SK-N-SH (cell line): Measurements from ENCODE around the gene PSD2. TPM values are rescaled to one million over a fixed set of nuclear protein-coding genes. Genes with fewer than 3 reads are reported as not detected.

Source experiments
- CTCF ChIA-PET: fragments of 300-600, 350-600 bp; formaldehyde crosslinking; extraction: SDS; loops from one replicate; lab custom pipeline; 2021; lab: Yijun Ruan, JAX
- POLR2A ChIA-PET: fragments of 350-600 bp; sonication (Branson Sonifier 250); formaldehyde crosslinking; extraction: SDS; loops from one replicate; lab custom pipeline; 2020; ENCODE audit warnings: antibody characterized with exemption, inconsistent platforms; lab: Yijun Ruan, JAX
- DNase-seq: peaks from one replicate; pipeline ENCODE4 v3.0.0; 2012
- H2AFZ ChIP-seq: fragments of 200-600 bp; sonication (generic); 2 replicates; pipeline ENCODE4 v1.8.1; 2016; ENCODE audit warnings: antibody characterized with exemption, mild to moderate bottlenecking, low read depth
- H3F3A ChIP-seq: fragments of 200-600 bp; sonication (generic); replicated peaks from 2 replicates; pipeline ENCODE3; 2016; ENCODE audit warnings: antibody characterized with exemption, mild to moderate bottlenecking; ENCODE audit not compliant: insufficient read depth
- H3K27ac ChIP-seq, 2 experiments: fragments of 200-500 bp in 1 of 2; fragments of 200-600 bp in 1 of 2; sonication (Bioruptor generic) in 1 of 2; sonication (generic), shearing (Covaris generic) in 1 of 2; 2 replicates each; pipeline versions ENCODE4 v1.5.1 to v1.6.1; 2014 to 2016; ENCODE audit warnings: low read depth in 2 of 2, inconsistent platforms in 1 of 2, low read length in 1 of 2, mild to moderate bottlenecking in 1 of 2, mixed read lengths in 1 of 2
- H3K27me3 ChIP-seq: fragments of 200-600 bp; sonication (generic), shearing (Covaris generic); 2 replicates; pipeline ENCODE4 v1.6.1; 2016; ENCODE audit warnings: mixed run types; ENCODE audit not compliant: insufficient read depth
- H3K36me3 ChIP-seq, 2 experiments: fragments of 200-500 bp in 1 of 2; fragments of 200-600 bp in 1 of 2; sonication (Bioruptor generic) in 1 of 2; sonication (generic) in 1 of 2; replicated peaks in 1 of 2; 2 replicates each; pipeline versions ENCODE3 to v1.5.1; 2014 to 2016; ENCODE audit warnings: low read length in 1 of 2, mild to moderate bottlenecking in 1 of 2; ENCODE audit not compliant: insufficient read depth in 2 of 2, control insufficient read depth in 1 of 2
- H3K4me1 ChIP-seq, 2 experiments: fragments of 200-500 bp in 1 of 2; fragments of 200-600 bp in 1 of 2; sonication (Bioruptor generic) in 1 of 2; sonication (generic), shearing (Covaris generic) in 1 of 2; 2 replicates each; pipeline versions ENCODE4 v1.5.1 to v1.6.1; 2014 to 2016; ENCODE audit warnings: low read depth in 1 of 2, low read length in 1 of 2, mixed run types in 1 of 2; ENCODE audit not compliant: insufficient read depth in 2 of 2, control insufficient read depth in 1 of 2
- H3K4me2 ChIP-seq: fragments of 200-600 bp; sonication (generic), shearing (Covaris generic); 2 replicates; pipeline ENCODE4 v1.6.1; 2017; ENCODE audit warnings: mixed run types
- H3K4me3 ChIP-seq, 2 experiments: fragments of 200-500 bp in 1 of 2; fragments of 200-600 bp in 1 of 2; sonication (Bioruptor generic) in 1 of 2; sonication (generic), shearing (Covaris generic) in 1 of 2; 2 replicates each; pipeline versions ENCODE4 v1.5.1 to v1.8.1; 2014 to 2016; ENCODE audit warnings: low read depth in 2 of 2, inconsistent platforms in 1 of 2, low read length in 1 of 2, mild to moderate bottlenecking in 1 of 2, mixed read lengths in 1 of 2, moderate library complexity in 1 of 2
- H3K79me2 ChIP-seq: fragments of 200-600 bp; sonication (generic); 2 replicates; pipeline ENCODE4 v1.8.1; 2017; ENCODE audit warnings: mild to moderate bottlenecking; ENCODE audit not compliant: insufficient read depth
- H3K9ac ChIP-seq: fragments of 200-600 bp; sonication (generic); 2 replicates; pipeline ENCODE4 v1.6.1; 2017; ENCODE audit warnings: mixed run types
- H3K9me2 ChIP-seq: fragments of 200-600 bp; sonication (generic); 2 replicates; pipeline ENCODE4 v1.6.1; 2017; ENCODE audit warnings: mixed run types
- H3K9me3 ChIP-seq: fragments of 200-600 bp; sonication (generic); 2 replicates; pipeline ENCODE4 v1.6.1; 2017; ENCODE audit warnings: mixed run types, mild to moderate bottlenecking, moderate library complexity
- H4K20me1 ChIP-seq: fragments of 200-600 bp; sonication (generic); 2 replicates; pipeline ENCODE4 v1.6.1; 2017; ENCODE audit warnings: mild to moderate bottlenecking, mixed run types; ENCODE audit not compliant: insufficient read depth
- FOXM1 ChIP-seq: IDR thresholded peaks from 2 replicates; pipeline ENCODE4 v1.4.0; 2012; ENCODE audit warnings: low read depth, mild to moderate bottlenecking
- GABPA ChIP-seq: IDR thresholded peaks from 2 replicates; pipeline ENCODE4 v1.4.0; 2012; ENCODE audit warnings: low read depth, mild to moderate bottlenecking
- GATA2 ChIP-seq: sonication (generic); formaldehyde crosslinking; IDR thresholded peaks from 2 replicates; pipeline ENCODE4 v1.5.0; 2020; ENCODE audit warnings: mild to moderate bottlenecking, missing genetic modification reagents
- MXI1 ChIP-seq: IDR thresholded peaks from 2 replicates; pipeline ENCODE4 v1.6.1; 2012; ENCODE audit warnings: mild to moderate bottlenecking, low read depth, low read length, improper control_type of control experiment
- NFIC ChIP-seq: IDR thresholded peaks from 2 replicates; pipeline ENCODE4 v1.4.0; 2012; ENCODE audit warnings: borderline replicate concordance
- NRF1 ChIP-seq: IDR thresholded peaks from 2 replicates; pipeline ENCODE4 v1.6.1; 2012; ENCODE audit warnings: low read depth, mild to moderate bottlenecking, low read length
- PBX3 ChIP-seq: IDR thresholded peaks from 2 replicates; pipeline ENCODE4; 2012
- REST ChIP-seq: IDR thresholded peaks from 2 replicates; pipeline ENCODE4 v1.6.1; 2012; ENCODE audit warnings: mild to moderate bottlenecking, low read depth, low read length, moderate library complexity
- SIN3A ChIP-seq: IDR thresholded peaks from 2 replicates; pipeline ENCODE4 v1.6.1; 2012; ENCODE audit warnings: low read depth, mild to moderate bottlenecking, low read length, moderate library complexity, borderline replicate concordance
- TEAD4 ChIP-seq: IDR thresholded peaks from 2 replicates; pipeline ENCODE4 v1.4.0; 2012; ENCODE audit warnings: mild to moderate bottlenecking, borderline replicate concordance; ENCODE audit not compliant: insufficient read depth
- WGBS: methylation state at CpG from one replicate; pipeline ENCODE4 v1.1.6; 2017; ENCODE audit warnings: low lambda C conversion rate; 5-methylcytosine and 5-hydroxymethylcytosine counted together
- polyA plus RNA-seq, 3 experiments: library from polyadenylated mRNA; depleted of rRNA; stranded (reverse); fragments of >200 nt; gene quantifications; 2 replicates each; pipeline ENCODE4 v1.2.3, GENCODE V29; 2012

Gene PSD2
- polyA plus RNA-seq, 1 of the 3 experiments (the other 2 are of a cell fraction) = 0.15 TPM

- Histone ChIP-seq H3K79me2 (no peaks in the 10 kb centered on the region), H3K4me2 (no peak overlapping the region), H3K36me3 (no peaks in the 10 kb centered on the region), H3K9me3 (no peaks in the 10 kb centered on the region), H3K27ac (no peak overlapping the region), H3K4me1 (peaks cover 38% of the 10 kb centered on the region in 2 experiments; a peak in 3 of 4 replicates), H4K20me1 (no peaks in the 10 kb centered on the region), H3K9me2 (no peaks in the 10 kb centered on the region), H3K9ac (no peak overlapping the region), H3K27me3 (no peaks in the 10 kb centered on the region), H3K4me3 (no peak overlapping the region), H3F3A (peaks cover 23% of the 10 kb centered on the region), H2AFZ (no peak overlapping the region)
- ChIA-PET POLR2A (interaction anchor here (1.4 kb wide), 1 partner anchor 40 kb away, joined by 5 read pairs; no protein-coding TSS in a partner anchor), CTCF (interaction anchor here (1.0 to 2.9 kb wide), 6 partner anchors 10 to 114 kb away, joined by 3 to 13 read pairs (median 4); no protein-coding TSS in a partner anchor)
- no peak for DNase-seq
- no peak for TF ChIP-seq TEAD4
- peak; percentile 49 for TF ChIP-seq NFIC
- WGBS = no CpG with 5 or more reads among the region's 2 CpGs
These were observed 46.4 kb upstream of the PSD2 start for GRCh38 chr5:139749242-139749641.

GRCh38 chr5:139751236-139751635 is 44.4 kb upstream of the PSD2 start:
- Histone ChIP-seq H3K27ac (no peak overlapping the region), H3F3A (peaks cover 8% of the 10 kb centered on the region), H3K9me2 (no peaks in the 10 kb centered on the region), H3K79me2 (no peaks in the 10 kb centered on the region), H4K20me1 (no peaks in the 10 kb centered on the region), H3K27me3 (no peaks in the 10 kb centered on the region), H2AFZ (no peak overlapping the region), H3K4me2 (no peak overlapping the region), H3K4me1 (peaks cover 22 to 32% of the 10 kb centered on the region in 2 experiments; a peak in 3 of 4 replicates), H3K9ac (no peak overlapping the region), H3K9me3 (no peaks in the 10 kb centered on the region), H3K36me3 (no peaks in the 10 kb centered on the region), H3K4me3 (no peak overlapping the region)
- no peak for DNase-seq
- no CpG with 5 or more reads among the region's 1 CpG for WGBS
- CTCF ChIA-PET = interaction anchor here (0.8 to 5.1 kb wide), 5 partner anchors 9 to 116 kb away, joined by 4 to 45 read pairs (median 5); no protein-coding TSS in a partner anchor
- POLR2A ChIA-PET = no interaction called here
- no peak for TF ChIP-seq NRF1
- no peak for TF ChIP-seq FOXM1
- TF ChIP-seq SIN3A = no peak
- no peak for TF ChIP-seq GABPA
- no peak for TF ChIP-seq GATA2
- no peak for TF ChIP-seq TEAD4
- TF ChIP-seq PBX3 = no peak
- TF ChIP-seq MXI1 = no peak
- no peak for TF ChIP-seq REST
